Fibroblast of lung (primary cell): ENCODE data around the gene PCDHAC2. TPM values are rescaled to one million over a fixed set of nuclear protein-coding genes. Genes with fewer than 3 reads are reported as not detected.

Experiments
- DNase-seq, 2 donors: peaks; one replicate each; pipeline versions ENCODE4 v3.0.0 to v3.0.0-alpha.2; 2010; ENCODE audit warnings: low read depth in 2 of 2
- H2AFZ ChIP-seq: 2 replicates; pipeline ENCODE4 v1.5.1; 2012; ENCODE audit warnings: low read length, control low read depth, inconsistent platforms
- H3K27ac ChIP-seq: 2 replicates; pipeline ENCODE4 v1.5.1; 2011; ENCODE audit warnings: low read length, control low read depth; ENCODE audit not compliant: insufficient read depth
- H3K27me3 ChIP-seq: 2 replicates; pipeline ENCODE4 v1.5.1; 2011; ENCODE audit warnings: mild to moderate bottlenecking, low read length; ENCODE audit not compliant: control insufficient read depth, insufficient read depth
- H3K36me3 ChIP-seq: 2 replicates; pipeline ENCODE4 v1.5.1; 2011; ENCODE audit warnings: low read length; ENCODE audit not compliant: control insufficient read depth, insufficient read depth
- H3K4me1 ChIP-seq: 2 replicates; pipeline ENCODE4 v1.5.1; 2011; ENCODE audit warnings: low read length; ENCODE audit not compliant: control insufficient read depth, insufficient read depth; ENCODE audit errors: extremely low read depth
- H3K4me2 ChIP-seq: 2 replicates; pipeline ENCODE4 v1.5.1; 2011; ENCODE audit warnings: low read length, control low read depth; ENCODE audit not compliant: insufficient read depth; ENCODE audit errors: extremely low read depth
- H3K4me3 ChIP-seq, 4 experiments: fragments of 200-600 bp in 1 of 4; sonication (generic) in 1 of 4; replicated peaks in 1 of 4; 2 replicates each; pipeline ENCODE4 v1.5.1; 2011 to 2016; ENCODE audit warnings: low read length in 4 of 4, low read depth in 3 of 4, mild to moderate bottlenecking in 3 of 4, control low read depth in 2 of 4, inconsistent platforms in 1 of 4, mixed read lengths in 1 of 4; ENCODE audit not compliant: insufficient read depth in 1 of 4; ENCODE audit errors: control extremely low read depth in 1 of 4
- H3K79me2 ChIP-seq: 2 replicates; pipeline ENCODE4 v1.5.1; 2012; ENCODE audit warnings: mild to moderate bottlenecking, low read length, inconsistent platforms; ENCODE audit not compliant: control insufficient read depth, insufficient read depth
- H3K9ac ChIP-seq: 2 replicates; pipeline ENCODE4 v1.5.1; 2011; ENCODE audit warnings: mild to moderate bottlenecking, low read length, control low read depth; ENCODE audit not compliant: insufficient read depth
- H3K9me3 ChIP-seq: 2 replicates; pipeline ENCODE4 v1.5.1; 2012; ENCODE audit warnings: low read depth, low read length; ENCODE audit not compliant: control insufficient read depth, insufficient read depth
- H4K20me1 ChIP-seq: 2 replicates; pipeline ENCODE4 v1.5.1; 2011; ENCODE audit warnings: low read length; ENCODE audit not compliant: control insufficient read depth, insufficient read depth; ENCODE audit errors: extremely low read depth
- EZH2 ChIP-seq: IDR thresholded peaks from 2 replicates; pipeline ENCODE4 v1.5.1; 2012; ENCODE audit warnings: low read length, control low read depth, mild to moderate bottlenecking; ENCODE audit errors: missing control alignments
- polyA plus RNA-seq, 2 donors: library from polyadenylated mRNA; depleted of rRNA in 1 of 2; stranded (reverse) in 1 of 2; unstranded in 1 of 2; fragments of >200 nt; gene quantifications; 2 replicates each; pipeline ENCODE4 v1.2.1, GENCODE V29; 2011 to 2012; ENCODE audit warnings: missing spikeins in 1 of 2
- total RNA-seq: library from RNA; depleted of rRNA; stranded (reverse); fragments of >200 nt; gene quantifications from 2 replicates; pipeline ENCODE4 v1.2.1, GENCODE V29; 2014
- TF ChIP-seq, protein P1 (sequence below), 2 donors: IDR thresholded peaks in 1 of 2; conservative IDR thresholded peaks in 1 of 2; 1 replicate in 1 of 2; 2 replicates in 1 of 2; pipeline ENCODE4 v1.5.1; 2011 to 2012; ENCODE audit warnings: low read length in 2 of 2, control low read depth in 1 of 2, inconsistent platforms in 1 of 2, low read depth in 1 of 2, mild to moderate bottlenecking in 1 of 2

Gene PCDHAC2
- total and polyA plus RNA-seq, 2 donors (not counting 1 experiment from before 2014, with no cell fraction given), result 0.48 to 1.7 TPM

GRCh38 chr5:140965905-140966292, 377 bp upstream of the PCDHAC2 start:
- Histone ChIP-seq H3K4me3 (peak overlapping the region; percentile 4 to 50 (median 21)), H3K9ac (no peak overlapping the region), H3K4me2 (peak overlapping the region; percentile 30), H3K4me1 (no peaks in the 10 kb centered on the region), H3K79me2 (no peaks in the 10 kb centered on the region), H3K27ac (no peak overlapping the region), H2AFZ (peak overlapping the region; percentile 63), H4K20me1 (no peaks in the 10 kb centered on the region), H3K9me3 (no peaks in the 10 kb centered on the region), H3K27me3 (no peaks in the 10 kb centered on the region), H3K36me3 (no peaks in the 10 kb centered on the region)
- TF ChIP-seq, protein P1, sequence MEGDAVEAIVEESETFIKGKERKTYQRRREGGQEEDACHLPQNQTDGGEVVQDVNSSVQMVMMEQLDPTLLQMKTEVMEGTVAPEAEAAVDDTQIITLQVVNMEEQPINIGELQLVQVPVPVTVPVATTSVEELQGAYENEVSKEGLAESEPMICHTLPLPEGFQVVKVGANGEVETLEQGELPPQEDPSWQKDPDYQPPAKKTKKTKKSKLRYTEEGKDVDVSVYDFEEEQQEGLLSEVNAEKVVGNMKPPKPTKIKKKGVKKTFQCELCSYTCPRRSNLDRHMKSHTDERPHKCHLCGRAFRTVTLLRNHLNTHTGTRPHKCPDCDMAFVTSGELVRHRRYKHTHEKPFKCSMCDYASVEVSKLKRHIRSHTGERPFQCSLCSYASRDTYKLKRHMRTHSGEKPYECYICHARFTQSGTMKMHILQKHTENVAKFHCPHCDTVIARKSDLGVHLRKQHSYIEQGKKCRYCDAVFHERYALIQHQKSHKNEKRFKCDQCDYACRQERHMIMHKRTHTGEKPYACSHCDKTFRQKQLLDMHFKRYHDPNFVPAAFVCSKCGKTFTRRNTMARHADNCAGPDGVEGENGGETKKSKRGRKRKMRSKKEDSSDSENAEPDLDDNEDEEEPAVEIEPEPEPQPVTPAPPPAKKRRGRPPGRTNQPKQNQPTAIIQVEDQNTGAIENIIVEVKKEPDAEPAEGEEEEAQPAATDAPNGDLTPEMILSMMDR (conservative IDR thresholded peaks at IDR 0.05 in 1 of 2, IDR thresholded peaks at IDR 0.05 in 1 of 2; ENCODE audit: low read depth in 1 of 2, low read length in 2 of 2), result no peak
- TF ChIP-seq EZH2, result no peak
- DNase-seq, result no peak

- no peak for DNase-seq
- no peak overlapping the region for H3K27ac ChIP-seq
- H3K4me2 ChIP-seq, result no peak overlapping the region
- H4K20me1 ChIP-seq, result no peaks in the 10 kb centered on the region
- H3K9me3 ChIP-seq, result no peaks in the 10 kb centered on the region
- no peaks in the 10 kb centered on the region for H3K4me1 ChIP-seq
- TF ChIP-seq EZH2, result no peak
- H3K4me3 ChIP-seq, result no peak overlapping the region
- no peak overlapping the region for H3K9ac ChIP-seq
- H3K79me2 ChIP-seq, result no peaks in the 10 kb centered on the region
- H3K36me3 ChIP-seq, result no peaks in the 10 kb centered on the region
- H2AFZ ChIP-seq, result no peak overlapping the region
- H3K27me3 ChIP-seq, result no peaks in the 10 kb centered on the region
These were observed 1.1 kb downstream of the PCDHAC2 start for GRCh38 chr5:140967226-140967893.

DNA sequence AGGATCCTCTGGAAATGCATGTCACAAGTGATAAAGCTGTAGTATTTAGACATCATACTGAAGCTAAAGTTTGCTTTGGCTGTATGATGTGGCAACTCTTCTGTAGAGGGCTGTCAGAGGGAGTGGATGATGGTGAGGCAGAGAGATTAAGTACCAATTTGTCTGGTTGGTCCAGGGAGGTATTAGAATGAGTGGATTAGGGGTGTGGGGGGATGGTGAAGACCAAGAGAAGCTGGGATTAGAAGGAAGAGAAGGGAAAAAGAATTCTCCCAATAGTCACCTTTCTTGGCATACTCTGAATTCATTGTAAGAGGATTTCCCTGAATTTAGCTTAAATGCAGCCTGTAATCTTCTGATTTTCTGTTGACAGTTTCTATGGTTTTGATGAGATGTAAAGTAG, 3.6 kb downstream of the PCDHAC2 start:
- Histone ChIP-seq H2AFZ (no peak overlapping the region), H3K9ac (no peak overlapping the region), H3K36me3 (no peaks in the 10 kb centered on the region), H3K27ac (no peak overlapping the region), H3K79me2 (no peaks in the 10 kb centered on the region), H3K27me3 (no peaks in the 10 kb centered on the region), H4K20me1 (no peaks in the 10 kb centered on the region), H3K9me3 (no peaks in the 10 kb centered on the region), H3K4me3 (no peak overlapping the region), H3K4me1 (no peaks in the 10 kb centered on the region), H3K4me2 (no peak overlapping the region)
- TF ChIP-seq, protein P1 (conservative IDR thresholded peaks at IDR 0.05 in 1 of 2, IDR thresholded peaks at IDR 0.05 in 1 of 2; ENCODE audit: low read depth in 1 of 2, low read length in 2 of 2), result no peak
- no peak for TF ChIP-seq EZH2
- no peak for DNase-seq
